Measurements from ENCODE around the gene PPP2R5C.

PPP2R5C gene

GRCh38 chr14:101905614-101906013 is 144.1 kb downstream of the PPP2R5C start:
- TF ChIP-seq TOX (CRISPR knock-in tag; IDR thresholded peaks at IDR 0.05; ENCODE audit: borderline replicate concordance) (no peak), ZFP30 (CRISPR knock-in tag; IDR thresholded peaks at IDR 0.05) (no peak), ZC3H10 (CRISPR knock-in tag; IDR thresholded peaks at IDR 0.05) (no peak), TCF4 (CRISPR knock-in tag; IDR thresholded peaks at IDR 0.05; ENCODE audit: borderline replicate concordance) (no peak), BACH2 (CRISPR knock-in tag; IDR thresholded peaks at IDR 0.05; ENCODE audit: borderline replicate concordance) (no peak), ISL1 (CRISPR knock-in tag; IDR thresholded peaks at IDR 0.05) (no peak), CREB5 (CRISPR knock-in tag; IDR thresholded peaks at IDR 0.05; ENCODE audit: low read depth) (no peak), GLIS3 (CRISPR knock-in tag; IDR thresholded peaks at IDR 0.05) (no peak), ZNF8 (CRISPR knock-in tag; IDR thresholded peaks at IDR 0.05) (no peak), POU6F1 (CRISPR knock-in tag; IDR thresholded peaks at IDR 0.05; ENCODE audit: borderline replicate concordance, low read depth) (no peak), ZNF565 (CRISPR knock-in tag; conservative IDR thresholded peaks at IDR 0.05; ENCODE audit: low read depth) (no peak), PPARA (CRISPR knock-in tag; IDR thresholded peaks at IDR 0.05; ENCODE audit: borderline replicate concordance) (no peak)
- TF ChIP-seq, protein P1, sequence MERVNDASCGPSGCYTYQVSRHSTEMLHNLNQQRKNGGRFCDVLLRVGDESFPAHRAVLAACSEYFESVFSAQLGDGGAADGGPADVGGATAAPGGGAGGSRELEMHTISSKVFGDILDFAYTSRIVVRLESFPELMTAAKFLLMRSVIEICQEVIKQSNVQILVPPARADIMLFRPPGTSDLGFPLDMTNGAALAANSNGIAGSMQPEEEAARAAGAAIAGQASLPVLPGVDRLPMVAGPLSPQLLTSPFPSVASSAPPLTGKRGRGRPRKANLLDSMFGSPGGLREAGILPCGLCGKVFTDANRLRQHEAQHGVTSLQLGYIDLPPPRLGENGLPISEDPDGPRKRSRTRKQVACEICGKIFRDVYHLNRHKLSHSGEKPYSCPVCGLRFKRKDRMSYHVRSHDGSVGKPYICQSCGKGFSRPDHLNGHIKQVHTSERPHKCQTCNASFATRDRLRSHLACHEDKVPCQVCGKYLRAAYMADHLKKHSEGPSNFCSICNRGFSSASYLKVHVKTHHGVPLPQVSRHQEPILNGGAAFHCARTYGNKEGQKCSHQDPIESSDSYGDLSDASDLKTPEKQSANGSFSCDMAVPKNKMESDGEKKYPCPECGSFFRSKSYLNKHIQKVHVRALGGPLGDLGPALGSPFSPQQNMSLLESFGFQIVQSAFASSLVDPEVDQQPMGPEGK (CRISPR knock-in tag; IDR thresholded peaks at IDR 0.05; ENCODE audit: borderline replicate concordance): no peak
- TF ChIP-seq, protein P2, sequence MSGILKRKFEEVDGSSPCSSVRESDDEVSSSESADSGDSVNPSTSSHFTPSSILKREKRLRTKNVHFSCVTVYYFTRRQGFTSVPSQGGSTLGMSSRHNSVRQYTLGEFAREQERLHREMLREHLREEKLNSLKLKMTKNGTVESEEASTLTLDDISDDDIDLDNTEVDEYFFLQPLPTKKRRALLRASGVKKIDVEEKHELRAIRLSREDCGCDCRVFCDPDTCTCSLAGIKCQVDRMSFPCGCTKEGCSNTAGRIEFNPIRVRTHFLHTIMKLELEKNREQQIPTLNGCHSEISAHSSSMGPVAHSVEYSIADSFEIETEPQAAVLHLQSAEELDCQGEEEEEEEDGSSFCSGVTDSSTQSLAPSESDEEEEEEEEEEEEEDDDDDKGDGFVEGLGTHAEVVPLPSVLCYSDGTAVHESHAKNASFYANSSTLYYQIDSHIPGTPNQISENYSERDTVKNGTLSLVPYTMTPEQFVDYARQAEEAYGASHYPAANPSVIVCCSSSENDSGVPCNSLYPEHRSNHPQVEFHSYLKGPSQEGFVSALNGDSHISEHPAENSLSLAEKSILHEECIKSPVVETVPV (CRISPR knock-in tag; IDR thresholded peaks at IDR 0.05): no peak
- ATAC-seq: no peak; the same call in 2 of the 3 replicates

DNA sequence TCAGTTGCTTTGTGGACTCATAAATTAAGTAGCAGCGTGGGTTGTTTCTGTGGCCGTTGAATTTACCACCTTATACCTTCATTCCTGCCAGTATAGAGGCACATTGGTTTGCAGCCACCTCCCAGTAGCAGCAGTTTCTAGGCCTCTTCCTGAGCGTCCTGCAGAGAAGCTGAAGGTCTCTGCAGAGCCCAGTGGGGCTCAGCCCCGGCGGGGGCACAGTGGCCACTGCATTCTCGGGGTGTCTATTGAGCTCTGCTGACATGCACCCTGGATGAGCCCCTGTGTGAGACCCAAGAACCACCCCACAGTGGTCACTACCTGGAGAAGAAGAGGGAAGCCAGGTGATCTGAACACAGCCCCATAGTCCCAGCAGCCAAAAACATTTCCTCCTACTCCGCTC is 145.1 kb downstream of the PPP2R5C start:
- TF ChIP-seq ZNF565 (CRISPR knock-in tag; conservative IDR thresholded peaks at IDR 0.05; ENCODE audit: low read depth) (no peak), OSR1 (CRISPR knock-in tag; IDR thresholded peaks at IDR 0.05) (no peak), CREB5 (CRISPR knock-in tag; IDR thresholded peaks at IDR 0.05; ENCODE audit: low read depth) (no peak)
- no peak for ATAC-seq

GRCh38 chr14:101907619-101908018 is 146.1 kb downstream of the PPP2R5C start:
- TF ChIP-seq BACH2 (CRISPR knock-in tag; IDR thresholded peaks at IDR 0.05; ENCODE audit: borderline replicate concordance) (no peak), ZFP30 (CRISPR knock-in tag; IDR thresholded peaks at IDR 0.05) (no peak), TCF4 (CRISPR knock-in tag; IDR thresholded peaks at IDR 0.05; ENCODE audit: borderline replicate concordance) (no peak), SNAI2 (CRISPR knock-in tag; IDR thresholded peaks at IDR 0.05) (no peak), POU6F1 (CRISPR knock-in tag; IDR thresholded peaks at IDR 0.05; ENCODE audit: borderline replicate concordance, low read depth) (no peak), ZNF8 (CRISPR knock-in tag; IDR thresholded peaks at IDR 0.05) (no peak), ZNF70 (CRISPR knock-in tag; IDR thresholded peaks at IDR 0.05) (no peak), ESRRG (CRISPR knock-in tag; IDR thresholded peaks at IDR 0.05) (no peak), ISL1 (CRISPR knock-in tag; IDR thresholded peaks at IDR 0.05) (no peak), TOX (CRISPR knock-in tag; IDR thresholded peaks at IDR 0.05; ENCODE audit: borderline replicate concordance) (no peak), ZC3H10 (CRISPR knock-in tag; IDR thresholded peaks at IDR 0.05) (no peak), ZNF565 (CRISPR knock-in tag; conservative IDR thresholded peaks at IDR 0.05; ENCODE audit: low read depth) (no peak)
- TF ChIP-seq, protein P2 (CRISPR knock-in tag; IDR thresholded peaks at IDR 0.05): no peak
- no peak for ATAC-seq

All from SK-N-SH treated with all-trans-retinoic acid at 6 μM for 48 hours (cell line).